HG02852 (cell line): ENCODE data around the gene MISP.

Experiments
- ATAC-seq: cut with Tn5 transposase; IDR thresholded peaks from one replicate; pipeline ENCODE4 v1.9.1; 2021; ENCODE audit warnings: mild to moderate bottlenecking, moderate library complexity; ENCODE audit not compliant: unreplicated experiment

Gene MISP

DNA sequence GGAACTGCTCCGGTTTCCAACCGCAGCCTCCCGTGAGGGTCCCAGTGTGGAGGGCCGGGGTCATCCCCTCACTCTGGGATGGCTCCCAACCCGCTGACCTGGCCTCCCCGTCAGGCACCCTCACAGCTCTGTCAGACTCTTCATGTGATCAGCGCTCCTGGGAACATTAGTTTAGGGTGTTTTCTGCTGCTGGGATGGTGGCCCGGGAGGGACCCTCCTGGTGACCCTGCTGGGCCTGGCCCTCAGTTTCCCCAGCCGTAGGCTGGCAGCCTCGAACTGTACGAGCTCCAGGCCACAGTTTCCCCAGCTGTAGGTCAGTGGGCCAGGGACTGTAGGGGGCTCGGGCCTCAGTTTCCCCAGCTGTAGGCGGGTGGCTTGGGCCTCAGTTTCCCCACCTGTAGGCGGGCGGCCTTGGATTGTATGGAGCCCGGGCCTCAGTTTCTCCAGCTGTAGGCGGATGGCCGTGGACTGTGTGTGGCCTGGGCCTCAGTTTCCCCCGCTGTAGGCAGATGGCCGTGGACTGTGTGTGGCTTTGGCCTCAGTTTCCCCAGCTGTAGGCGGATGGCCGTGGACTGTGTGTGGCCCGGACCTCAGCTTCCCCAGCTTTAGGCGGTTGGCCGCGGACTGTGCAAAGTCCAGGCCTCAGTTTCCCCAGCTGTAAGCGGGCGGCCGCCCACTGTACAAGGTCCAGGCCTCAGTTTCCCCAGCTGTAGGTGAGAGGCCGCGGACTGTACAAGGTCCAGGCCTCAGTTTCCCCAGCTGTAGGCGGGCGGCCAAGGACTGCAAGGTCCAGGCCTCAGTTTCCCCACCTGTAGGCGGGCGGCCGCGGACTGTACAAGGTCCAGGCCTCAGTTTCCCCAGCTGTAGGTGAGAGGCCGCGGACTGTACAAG, 45.0 kb downstream of the MISP start:
- no peak for ATAC-seq

GRCh38 chr19:796692-797527, 46.0 kb downstream of the MISP start, which contains the start of gene PTBP1:
PTBP1 (plus strand) TSS chr19:797452; CDS start chr19:797498, 46 bp downstream.
- peak; percentile 76 for ATAC-seq

- ATAC-seq: peak; percentile 38
These were observed 46.9 kb downstream of the MISP start for GRCh38 chr19:797528-798414.

DNA sequence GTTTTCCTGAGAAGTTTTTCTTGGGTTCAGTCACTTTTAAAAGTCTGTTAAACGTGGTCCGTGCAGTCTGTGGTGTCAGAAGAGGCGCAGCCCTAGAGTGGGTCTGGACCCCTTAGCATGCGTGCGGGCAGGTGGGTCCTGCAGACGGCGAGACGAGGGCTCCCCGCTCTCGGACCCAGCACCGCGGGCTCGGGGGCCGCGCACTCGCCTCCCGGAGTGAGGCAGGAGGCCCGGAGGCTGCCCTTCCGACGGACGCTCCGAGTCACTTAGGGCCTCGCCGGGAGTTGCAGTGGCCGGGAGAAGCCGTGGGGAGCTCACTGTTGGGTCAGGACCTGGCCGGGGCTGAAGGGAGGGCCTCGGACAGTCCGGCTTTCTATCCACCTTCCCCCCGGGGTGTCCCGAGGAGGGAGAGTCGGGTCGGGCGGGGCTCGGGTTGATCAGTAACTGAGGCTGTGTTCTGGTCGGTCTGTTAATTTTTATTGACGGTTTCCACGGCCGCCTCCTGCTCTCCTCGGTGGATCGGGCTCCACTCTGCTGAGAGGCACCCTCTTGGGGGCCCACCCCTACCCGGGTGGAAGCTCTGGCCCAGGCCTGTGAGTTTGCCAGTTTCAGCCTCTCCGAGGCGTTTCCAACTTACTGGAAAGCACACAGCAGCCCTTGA, 47.6 kb downstream of the MISP start:
- ATAC-seq: no peak

GRCh38 chr19:799076-799881, 48.4 kb downstream of the MISP start:
- ATAC-seq: no peak

- ATAC-seq: no peak
These were observed 49.6 kb downstream of the MISP start for GRCh38 chr19:800360-801029.

DNA sequence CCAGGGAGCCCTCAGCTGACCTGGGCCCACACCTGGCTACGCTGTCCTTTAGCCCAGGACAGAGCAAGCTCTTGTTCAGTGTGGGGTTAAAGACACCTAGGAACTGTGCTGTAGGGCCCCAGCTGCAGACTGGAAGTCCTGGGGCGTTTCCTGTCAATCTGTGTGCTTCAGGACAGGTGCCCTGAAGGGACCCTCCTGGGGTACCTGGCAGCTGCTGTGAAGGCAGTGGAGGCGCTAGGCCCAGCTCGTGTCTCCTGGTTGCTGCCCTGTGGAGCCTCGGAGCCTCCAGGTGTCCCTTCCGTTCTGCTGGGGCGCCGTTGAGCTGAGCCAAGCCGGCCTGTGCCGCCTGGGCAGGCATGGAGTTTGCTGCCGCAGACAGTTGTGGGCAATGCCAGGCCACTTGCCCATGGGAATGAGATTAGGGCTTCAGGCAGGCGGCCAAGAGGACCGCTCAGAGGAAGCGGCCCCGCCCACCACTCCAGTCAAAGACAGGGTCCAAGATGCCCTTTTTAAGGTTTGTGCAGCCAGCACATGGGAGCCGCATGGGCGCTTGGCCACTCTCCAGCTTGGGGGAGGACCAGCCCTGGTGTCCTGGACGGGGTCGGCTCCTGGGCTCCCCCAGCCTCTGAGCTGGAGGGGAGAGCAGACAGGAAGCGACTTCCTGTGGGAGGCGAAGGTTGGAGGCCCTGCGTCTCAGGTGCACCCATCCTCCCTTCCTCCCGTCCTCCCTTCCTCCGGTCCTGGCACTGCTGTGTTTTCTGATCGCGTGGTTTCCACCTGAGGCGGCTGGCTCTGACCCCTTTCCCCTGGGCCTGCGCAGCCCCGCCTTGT, 50.3 kb downstream of the MISP start:
- ATAC-seq: no peak

DNA sequence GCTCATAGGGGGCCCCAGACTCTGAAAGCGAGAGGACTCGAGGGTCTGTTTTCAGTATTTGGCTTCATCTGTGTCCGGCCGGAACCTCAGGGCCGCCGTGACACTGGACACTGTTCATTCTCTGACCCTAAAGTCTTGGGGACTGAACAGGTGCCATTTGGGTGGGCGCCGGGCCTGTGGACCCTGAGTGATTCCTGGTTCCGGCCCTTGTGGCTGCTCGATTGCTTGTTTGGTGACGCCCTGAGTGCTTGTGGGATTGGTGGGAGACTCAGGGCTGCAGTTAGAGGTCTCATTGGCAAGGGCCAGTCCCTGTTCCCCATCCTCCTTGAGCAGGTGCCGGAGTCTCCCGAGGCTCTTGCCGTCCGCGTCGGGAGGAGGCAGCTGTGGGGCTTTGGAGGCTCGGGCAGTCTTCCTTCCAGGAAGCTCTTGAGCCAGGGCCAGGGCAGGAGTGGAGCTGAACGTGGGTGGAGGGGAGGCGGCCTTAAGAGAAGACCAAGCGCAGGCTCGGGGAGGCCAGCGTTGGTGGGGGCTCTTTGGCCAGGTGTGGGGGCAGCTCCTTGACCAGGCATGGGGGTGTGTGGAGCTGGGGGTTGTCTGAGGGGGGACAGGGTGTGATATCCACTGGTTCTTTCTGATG, 51.1 kb downstream of the MISP start:
- no peak for ATAC-seq

DNA sequence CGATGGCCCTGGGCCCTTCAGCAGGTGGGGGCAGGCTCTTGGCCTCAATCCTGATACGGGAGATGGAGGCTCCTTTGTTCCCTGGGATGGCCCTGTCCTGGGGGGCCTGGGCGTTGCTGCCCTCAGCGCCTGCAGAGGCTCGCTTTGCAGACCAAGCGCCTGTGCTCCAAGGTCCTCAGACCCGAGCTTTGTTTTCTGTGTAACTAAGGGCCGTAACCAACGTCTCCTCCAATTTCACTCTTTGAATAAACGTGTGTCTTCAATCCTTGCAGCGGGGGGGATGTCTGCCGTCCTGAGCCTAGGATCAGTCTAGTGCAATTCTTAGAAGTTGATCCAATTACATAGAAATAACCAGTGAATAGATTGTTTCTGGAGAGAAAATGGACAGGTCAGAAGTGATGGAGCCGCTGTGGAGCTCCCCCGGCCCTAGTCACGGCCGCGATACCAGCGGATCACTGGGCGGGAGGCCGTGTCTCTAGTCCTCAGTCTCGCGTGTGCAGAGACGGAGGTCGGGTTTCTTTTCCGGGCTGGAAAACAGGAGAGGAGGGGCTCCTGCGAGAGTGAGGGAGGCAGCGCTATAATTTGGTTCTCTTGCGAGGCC, 51.7 kb downstream of the MISP start:
- ATAC-seq: no peak

DNA sequence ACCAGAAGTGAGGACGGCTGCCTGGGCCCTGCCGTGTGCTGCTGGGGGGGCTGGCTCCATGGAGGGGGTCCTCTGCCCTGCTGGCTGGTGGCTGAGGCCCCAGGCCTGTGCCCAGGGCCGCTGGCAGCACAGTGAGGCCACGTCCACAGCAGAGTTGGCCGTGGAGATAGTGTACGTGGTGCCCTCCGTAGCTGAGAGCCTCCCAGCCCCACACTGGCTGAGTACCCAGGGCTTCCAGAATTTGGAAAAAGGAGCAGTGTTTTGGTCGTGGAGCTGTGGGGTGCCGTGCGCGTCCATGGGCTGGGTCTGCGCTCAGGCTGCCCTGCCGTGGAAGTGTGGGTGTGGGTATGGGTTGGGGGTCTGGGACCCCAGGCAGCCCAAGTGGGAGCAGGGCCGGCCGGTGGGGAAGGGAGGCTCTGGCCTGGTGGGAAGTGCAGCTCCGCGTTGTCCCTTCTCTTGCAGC, 52.2 kb downstream of the MISP start:
- no peak for ATAC-seq

- no peak for ATAC-seq
These were observed 52.9 kb downstream of the MISP start for GRCh38 chr19:803686-804418.

DNA sequence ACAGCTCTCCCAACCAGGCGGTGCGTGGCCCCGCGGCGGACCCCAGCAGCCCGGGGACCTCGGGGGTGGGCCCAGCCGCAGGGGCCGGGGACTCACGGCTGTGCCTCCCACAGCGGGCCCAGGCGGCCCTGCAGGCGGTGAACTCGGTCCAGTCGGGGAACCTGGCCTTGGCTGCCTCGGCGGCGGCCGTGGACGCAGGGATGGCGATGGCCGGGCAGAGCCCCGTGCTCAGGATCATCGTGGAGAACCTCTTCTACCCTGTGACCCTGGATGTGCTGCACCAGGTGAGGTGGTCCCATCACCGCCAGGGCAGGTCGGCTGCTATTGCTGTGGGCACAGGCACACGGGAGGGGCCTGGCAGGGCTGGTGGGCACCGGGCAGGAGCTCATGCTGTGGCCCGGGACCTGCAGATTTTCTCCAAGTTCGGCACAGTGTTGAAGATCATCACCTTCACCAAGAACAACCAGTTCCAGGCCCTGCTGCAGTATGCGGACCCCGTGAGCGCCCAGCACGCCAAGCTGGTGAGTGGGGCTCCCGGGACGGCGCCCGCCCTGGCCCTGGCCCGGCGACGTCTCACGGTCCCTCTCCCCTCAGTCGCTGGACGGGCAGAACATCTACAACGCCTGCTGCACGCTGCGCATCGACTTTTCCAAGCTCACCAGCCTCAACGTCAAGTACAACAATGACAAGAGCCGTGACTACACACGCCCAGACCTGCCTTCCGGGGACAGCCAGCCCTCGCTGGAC, 53.7 kb downstream of the MISP start:
- ATAC-seq: no peak

GRCh38 chr19:805166-805551, 54.2 kb downstream of the MISP start:
- ATAC-seq: no peak

DNA sequence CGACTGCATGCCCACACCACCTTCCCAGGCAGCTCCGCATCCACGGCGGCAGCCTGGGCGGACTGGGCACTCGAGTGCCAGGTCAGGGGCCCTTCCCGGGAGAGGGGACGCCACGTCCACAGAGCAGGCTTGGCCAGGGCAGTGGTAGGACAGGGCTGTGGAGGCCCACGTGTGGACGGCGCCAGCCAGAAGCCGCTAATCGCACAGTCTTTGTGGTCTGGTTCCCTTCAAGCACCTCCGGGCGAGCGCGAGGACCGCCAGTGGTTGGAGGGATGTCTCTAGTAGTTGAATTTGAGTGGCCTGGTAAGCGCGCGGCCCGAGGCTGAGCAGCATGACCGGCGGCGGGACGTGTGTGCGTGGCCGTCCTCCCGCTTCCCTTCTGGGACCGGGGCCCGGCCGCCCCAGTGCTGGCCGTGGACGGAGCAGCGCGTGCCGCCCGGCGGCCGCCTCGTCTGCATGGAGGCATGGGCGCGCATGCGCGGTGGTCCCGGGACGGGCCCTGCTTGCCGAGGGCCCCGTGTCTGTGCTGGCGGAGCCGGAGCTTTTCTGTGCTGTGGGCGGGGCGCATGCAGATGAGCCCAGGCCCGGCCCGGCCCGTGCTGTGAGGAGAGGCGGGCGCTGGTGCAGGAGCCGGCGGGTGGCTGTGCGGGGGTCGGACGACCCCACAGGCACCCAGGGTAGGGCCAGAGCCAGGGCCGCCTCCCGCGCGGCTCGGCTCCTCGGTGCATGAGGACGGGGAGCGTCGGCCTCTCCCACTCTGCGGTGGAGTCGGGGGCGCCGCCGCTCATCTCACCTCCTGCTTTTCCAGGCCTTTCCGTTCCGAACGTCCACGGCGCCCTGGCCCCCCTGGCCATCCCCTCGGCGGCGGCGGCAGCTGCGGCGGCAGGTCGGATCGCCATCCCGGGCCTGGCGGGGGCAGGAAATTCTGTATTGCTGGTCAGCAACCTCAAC, 55.0 kb downstream of the MISP start:
- ATAC-seq: no peak
